GM12865 (cell line): ENCODE results near the gene GXYLT1.
"Not testable (repeated sequence)": the region's sequence is repeated elsewhere in the genome, so short reads cannot be mapped to it uniquely, and the experiment has no call there.

Source experiments
- DNase-seq: peaks from one replicate; pipeline ENCODE4 v3.0.0; 2010; ENCODE audit warnings: low read depth
- H3K4me3 ChIP-seq: 2 replicates; pipeline ENCODE4 v1.5.1; 2011; ENCODE audit warnings: mild to moderate bottlenecking, low read depth, low read length, control low read depth
- TF ChIP-seq, protein P1 (sequence below): IDR thresholded peaks from 2 replicates; pipeline ENCODE4 v1.5.1; 2011; ENCODE audit warnings: low read length, control low read depth, low read depth, inconsistent platforms; ENCODE audit not compliant: insufficient read depth; ENCODE audit errors: missing control alignments

GXYLT1 gene

DNA sequence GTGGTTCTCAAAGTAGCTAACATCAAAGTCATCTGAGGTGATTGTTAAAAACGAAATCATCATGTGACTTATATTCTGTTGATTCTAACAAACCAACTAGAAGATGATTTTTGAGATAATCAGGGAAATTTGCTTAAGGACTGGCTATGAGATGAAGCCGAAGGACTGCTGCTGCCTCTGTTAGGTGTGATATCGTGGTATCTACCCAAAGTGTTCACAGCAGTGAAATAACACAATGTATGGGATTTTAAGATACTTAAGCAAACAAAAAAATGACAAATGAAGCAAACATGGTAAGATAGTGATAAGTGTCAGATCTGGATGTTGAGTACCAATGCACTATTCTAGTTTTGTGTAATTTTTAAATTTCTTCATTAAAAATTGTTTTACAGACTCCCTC, 59.1 kb downstream of the GXYLT1 start:
- DNase-seq = no peak
- TF ChIP-seq, protein P1, sequence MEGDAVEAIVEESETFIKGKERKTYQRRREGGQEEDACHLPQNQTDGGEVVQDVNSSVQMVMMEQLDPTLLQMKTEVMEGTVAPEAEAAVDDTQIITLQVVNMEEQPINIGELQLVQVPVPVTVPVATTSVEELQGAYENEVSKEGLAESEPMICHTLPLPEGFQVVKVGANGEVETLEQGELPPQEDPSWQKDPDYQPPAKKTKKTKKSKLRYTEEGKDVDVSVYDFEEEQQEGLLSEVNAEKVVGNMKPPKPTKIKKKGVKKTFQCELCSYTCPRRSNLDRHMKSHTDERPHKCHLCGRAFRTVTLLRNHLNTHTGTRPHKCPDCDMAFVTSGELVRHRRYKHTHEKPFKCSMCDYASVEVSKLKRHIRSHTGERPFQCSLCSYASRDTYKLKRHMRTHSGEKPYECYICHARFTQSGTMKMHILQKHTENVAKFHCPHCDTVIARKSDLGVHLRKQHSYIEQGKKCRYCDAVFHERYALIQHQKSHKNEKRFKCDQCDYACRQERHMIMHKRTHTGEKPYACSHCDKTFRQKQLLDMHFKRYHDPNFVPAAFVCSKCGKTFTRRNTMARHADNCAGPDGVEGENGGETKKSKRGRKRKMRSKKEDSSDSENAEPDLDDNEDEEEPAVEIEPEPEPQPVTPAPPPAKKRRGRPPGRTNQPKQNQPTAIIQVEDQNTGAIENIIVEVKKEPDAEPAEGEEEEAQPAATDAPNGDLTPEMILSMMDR = no peak
- H3K4me3 ChIP-seq = no peak overlapping the region

DNA sequence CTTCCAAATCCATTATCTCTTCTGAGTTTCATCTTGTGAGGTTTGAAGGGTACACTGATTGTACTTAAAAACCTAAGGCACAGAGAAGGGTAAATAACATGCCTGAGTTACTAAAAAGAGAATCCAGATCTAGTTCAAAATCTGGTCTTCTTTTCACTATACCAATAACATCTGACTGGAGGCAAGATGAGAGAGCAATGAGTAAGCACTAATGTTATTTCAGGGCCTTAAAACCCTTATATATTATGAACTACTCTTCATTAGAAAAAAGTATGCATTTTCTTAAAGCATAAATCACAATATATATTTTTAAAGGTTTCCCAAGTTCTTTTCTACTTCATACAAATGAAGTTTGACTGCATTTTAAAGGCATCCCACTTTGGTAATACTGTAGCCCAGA, 60.2 kb downstream of the GXYLT1 start:
- no peak for DNase-seq
- H3K4me3 ChIP-seq = no peak overlapping the region
- TF ChIP-seq, protein P1 = no peak

DNA sequence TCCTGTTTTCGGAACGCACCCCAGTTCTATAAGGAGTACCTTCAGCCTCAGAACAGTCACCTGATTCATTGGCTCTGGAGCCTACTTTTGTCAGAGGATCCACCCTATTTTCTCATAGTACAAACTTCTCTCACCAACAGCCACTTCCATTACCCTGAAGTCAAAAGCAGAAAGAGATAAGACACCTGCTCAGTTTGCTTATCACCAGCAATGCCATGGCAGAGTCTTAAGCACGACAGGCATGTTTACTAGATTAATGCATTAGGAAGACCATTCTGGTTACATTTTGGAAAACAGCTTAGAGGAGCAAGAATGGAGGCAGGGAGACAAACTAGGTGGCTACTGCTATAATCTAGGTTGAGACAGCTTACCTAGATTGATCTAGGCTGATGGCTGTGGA, 67.7 kb downstream of the GXYLT1 start:
- no peak overlapping the region for H3K4me3 ChIP-seq
- no peak for DNase-seq
- TF ChIP-seq, protein P1 = no peak

DNA sequence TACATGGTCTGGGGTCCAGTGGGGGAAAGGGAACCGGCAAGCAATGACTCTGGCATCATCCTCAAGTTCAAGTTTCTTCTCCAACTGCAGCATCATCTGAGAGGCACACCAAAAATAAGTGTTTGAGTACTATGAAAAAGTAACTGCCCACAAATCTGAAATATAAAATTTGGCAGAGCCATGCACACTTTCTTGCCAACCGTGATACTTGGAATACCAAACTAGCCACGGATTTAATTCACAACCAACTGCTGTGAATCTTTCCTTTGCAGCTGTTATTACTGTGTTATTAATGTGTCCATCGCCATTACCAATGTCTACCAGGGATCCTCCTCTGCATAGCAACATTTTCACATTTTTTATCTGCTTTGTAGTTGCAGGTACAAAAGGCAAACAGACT, 74.6 kb downstream of the GXYLT1 start:
- no peak overlapping the region for H3K4me3 ChIP-seq
- no peak for DNase-seq
- TF ChIP-seq, protein P1 = no peak

DNA sequence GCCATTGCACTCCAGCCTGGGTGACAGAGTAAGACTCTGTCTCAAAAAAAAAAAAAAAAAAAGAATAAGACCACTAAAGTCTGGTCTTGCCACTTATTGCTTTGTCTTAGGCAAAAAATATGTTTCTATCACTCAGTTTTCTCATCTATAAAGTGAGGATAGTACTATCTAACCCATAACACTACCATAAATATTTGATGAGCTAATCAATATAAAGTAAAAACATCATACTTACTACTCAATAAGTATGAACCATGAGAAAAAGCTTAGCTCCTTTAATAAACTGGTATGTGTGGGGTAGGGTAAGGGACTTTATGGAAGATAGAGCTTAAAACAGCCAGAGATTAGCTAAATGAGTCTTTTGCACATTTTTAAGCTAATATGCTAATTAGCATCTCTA, 85.5 kb downstream of the GXYLT1 start:
- TF ChIP-seq, protein P1 = no peak
- no peak for DNase-seq

DNA sequence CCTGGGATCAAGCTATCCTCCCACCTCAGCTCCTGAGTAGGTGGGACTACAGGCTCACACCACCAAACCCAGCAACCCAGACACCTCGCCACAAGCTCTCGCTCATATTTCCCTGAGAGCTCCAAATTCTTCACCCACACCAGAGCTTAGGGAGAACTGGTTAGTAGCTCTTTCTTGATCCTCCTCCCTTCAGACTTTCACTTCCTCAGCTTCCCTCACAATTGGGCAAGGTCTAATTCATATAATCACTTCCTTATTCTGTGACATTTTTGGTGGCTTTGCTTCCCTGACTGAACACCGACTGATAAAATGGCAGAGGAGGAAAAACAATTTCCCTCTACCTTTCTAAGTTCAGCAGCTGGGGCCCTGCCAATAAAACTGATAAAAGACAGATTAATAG, 88.5 kb downstream of the GXYLT1 start:
- peak; percentile 36 for DNase-seq
- TF ChIP-seq, protein P1 = no peak
- no peak overlapping the region for H3K4me3 ChIP-seq

More for the DNA sequence above, 85.5 kb downstream of the GXYLT1 start:
- no peak overlapping the region for H3K4me3 ChIP-seq

DNA sequence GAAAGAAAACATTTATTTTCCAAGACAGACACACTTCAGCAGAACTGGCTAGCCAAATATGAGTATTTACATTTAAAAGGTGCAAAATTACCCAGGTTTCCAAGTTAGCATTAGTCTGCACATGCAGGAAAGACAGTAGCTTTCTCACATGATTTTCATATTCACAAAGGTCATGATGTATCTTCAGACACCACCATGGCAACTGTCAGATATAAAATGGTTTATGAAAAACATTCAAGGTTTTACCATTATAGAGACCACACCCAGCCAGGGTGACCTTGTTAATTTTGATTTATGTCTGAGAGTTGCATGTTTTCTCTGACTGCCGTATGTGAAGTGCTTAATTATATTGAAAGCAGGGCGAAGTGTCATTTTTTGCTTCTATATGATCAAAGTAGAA, 91.2 kb downstream of the GXYLT1 start:
- no peak overlapping the region for H3K4me3 ChIP-seq
- TF ChIP-seq, protein P1 = no peak
- DNase-seq = no peak

DNA sequence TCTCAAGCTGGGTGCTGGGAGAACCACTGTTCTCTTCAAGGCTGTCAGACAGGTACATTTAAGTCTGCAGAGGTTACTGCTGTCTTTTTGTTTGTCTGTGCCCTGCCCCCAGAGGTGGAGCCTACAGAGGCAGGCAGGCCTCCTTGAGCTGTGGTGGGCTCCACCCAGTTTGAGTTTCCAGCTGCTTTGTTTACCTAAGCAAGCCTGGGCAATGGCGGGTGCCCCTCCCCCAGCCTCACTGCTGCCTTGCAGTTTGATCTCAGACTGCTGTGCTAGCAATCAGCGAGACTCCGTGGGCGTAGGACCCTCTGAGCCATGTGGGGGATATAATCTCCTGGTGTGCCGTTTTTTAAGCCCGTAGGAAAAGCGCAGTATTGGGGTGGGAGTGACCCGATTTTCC, 95.7 kb downstream of the GXYLT1 start:
- H3K4me3 ChIP-seq = not testable (repeated sequence)

More for the DNA sequence above, 95.7 kb downstream of the GXYLT1 start:
- not testable (repeated sequence) for DNase-seq
